NCI-H1048 (cell line): ENCODE results near the gene SHROOM1.

Source experiments
- DNase-seq: peaks from one replicate; lab custom pipeline; 2025; lab: John Stamatoyannopoulos, UW

SHROOM1 gene

GRCh38 chr5:132850066-132850465 is 19.6 kb upstream of the SHROOM1 start:
- no peak for DNase-seq

- no peak for DNase-seq
Measured at GRCh38 chr5:132849347-132849746, 18.9 kb upstream of the SHROOM1 start.

GRCh38 chr5:132848270-132848669 is 17.8 kb upstream of the SHROOM1 start:
- no peak for DNase-seq

- no peak for DNase-seq
Measured at GRCh38 chr5:132841305-132841704, 10.9 kb upstream of the SHROOM1 start.

- no peak for DNase-seq
Measured at GRCh38 chr5:132840896-132841295, 10.4 kb upstream of the SHROOM1 start.

- no peak for DNase-seq
Measured at GRCh38 chr5:132840313-132840712, 9.9 kb upstream of the SHROOM1 start.

GRCh38 chr5:132839426-132840301 is 9.2 kb upstream of the SHROOM1 start:
- no peak for DNase-seq

GRCh38 chr5:132838516-132839282 is 8.3 kb upstream of the SHROOM1 start:
- DNase-seq = no peak

GRCh38 chr5:132837868-132838267 is 7.4 kb upstream of the SHROOM1 start:
- DNase-seq = no peak

- no peak for DNase-seq
Measured at GRCh38 chr5:132836852-132837251, 6.4 kb upstream of the SHROOM1 start.

- DNase-seq = no peak
Measured at GRCh38 chr5:132834057-132834456, 3.6 kb upstream of the SHROOM1 start.

GRCh38 chr5:132832612-132833011 is 2.2 kb upstream of the SHROOM1 start:
- DNase-seq = no peak

GRCh38 chr5:132831095-132831860 is 831 bp upstream of the SHROOM1 start:
- no peak for DNase-seq

- no peak for DNase-seq
Measured at GRCh38 chr5:132829742-132830435, 558 bp downstream of the SHROOM1 start.

GRCh38 chr5:132828846-132829494 is 1.5 kb downstream of the SHROOM1 start:
- no peak for DNase-seq

- DNase-seq = no peak
Measured at GRCh38 chr5:132827943-132828673, 2.3 kb downstream of the SHROOM1 start.

GRCh38 chr5:132826424-132827082 is 3.9 kb downstream of the SHROOM1 start:
- no peak for DNase-seq

GRCh38 chr5:132825834-132826391 is 4.5 kb downstream of the SHROOM1 start:
- DNase-seq = no peak

GRCh38 chr5:132825033-132825833 is 5.2 kb downstream of the SHROOM1 start:
- DNase-seq = no peak
